Pancreas (tissue), 10 donors: ENCODE results near the gene CDH4. TPM values are rescaled to one million over a fixed set of nuclear protein-coding genes. Genes with fewer than 3 reads are reported as not detected.

Source experiments
- ATAC-seq, 4 donors: fragments of 200-7000 bp; cut with Tn5 transposase; one replicate each; pipeline versions ENCODE4 v1.8.0 to v1.9.1; 2020; ENCODE audit warnings: mild to moderate bottlenecking in 4 of 4, moderate library complexity in 4 of 4
- DNase-seq, 6 donors: peaks; one replicate each; pipeline ENCODE4 v3.0.0-alpha.2; 2020
- FAIRE-seq: peaks from 2 replicates; lab custom pipeline; 2012; peaks lifted over from hg19 to GRCh38; lab: Jason Lieb, UNC
- H3K27ac ChIP-seq, 4 donors: fragments of 200-600 bp; sonication (generic); 1 replicate in 3 of 4; 2 replicates in 1 of 4; pipeline versions ENCODE4 v1.5.0 to v1.8.0; 2020
- H3K27me3 ChIP-seq, 4 donors: fragments of 200-600 bp; one replicate each; pipeline ENCODE4 v1.8.0; 2021
- H3K36me3 ChIP-seq, 3 donors: fragments of 200-600 bp; sonication (generic) in 1 of 3; one replicate each; pipeline versions ENCODE4 v1.5.0 to v1.8.0; 2020 to 2021
- H3K4me1 ChIP-seq, 3 donors: fragments of 200-600 bp; one replicate each; pipeline ENCODE4 v1.8.0; 2021
- H3K4me3 ChIP-seq, 4 donors: fragments of 200-600 bp; sonication (generic) in 2 of 4; one replicate each; pipeline versions ENCODE4 v1.5.0 to v1.8.0; 2020 to 2021
- H3K9me3 ChIP-seq, 4 donors: fragments of 200-600 bp; one replicate each; pipeline ENCODE4 v1.8.0; 2021
- CTCF ChIP-seq, 4 donors: fragments of 200-600 bp; sonication (generic) in 3 of 4; IDR thresholded peaks; one replicate each; pipeline versions ENCODE4 v1.5.0 to v1.8.0; 2021; ENCODE audit warnings: antibody characterized with exemption in 4 of 4
- whole genome bisulfite sequencing, 2 donors: extraction: QIAGEN DNeasy Blood & Tissue Kit; methylation state at CpG; one replicate each; pipeline ENCODE4 v1.1.7; 2013; 5-methylcytosine and 5-hydroxymethylcytosine counted together
- intact Hi-C, 3 donors: fragments of 100-400 bp; cut with DNase I; formaldehyde crosslinking; loops; one replicate each; pipeline versions ENCODE4 v1.11.1 to v1.14.2; 2022
- polyA plus RNA-seq, 2 donors: library from polyadenylated mRNA; stranded (reverse); fragments of 200-250 nt; gene quantifications; one replicate each; pipeline ENCODE4 v1.2.3, GENCODE V29; 2013
- total RNA-seq, 6 donors: library from RNA; stranded (reverse); fragmentation: NEBNext Ultra II Directional in 4 of 6; extraction: Animal tissue kit (Norgen Biotek cat#: 25700) in 4 of 6; gene quantifications; one replicate each; pipeline versions ENCODE4 v1.2.1 to v1.2.4, GENCODE V29; 2021 to 2023
- donor health status: healthy with polysubstance abuse.
- donor health status: DM: no; HTN: no; CAD: no; lungs with moderate emphysema.
- donor health status: DM: no; HTN: no; CAD: no.
- donor health status: control.
- donor health status: control.
- donor health status: Bipolar disorder and iron deficiency.
- donor health status: DM: yes; HTN: yes; CAD: no.
- donor health status: DM: no; HTN: no; CAD: no.
- donor health status: DM: no; HTN: no; CAD: no.
- donor health status: DM: yes; HTN: yes; CAD: no.

CDH4 gene
- total and polyA plus RNA-seq, 8 donors = 0.04 to 1.4 (median 0.27) TPM

DNA sequence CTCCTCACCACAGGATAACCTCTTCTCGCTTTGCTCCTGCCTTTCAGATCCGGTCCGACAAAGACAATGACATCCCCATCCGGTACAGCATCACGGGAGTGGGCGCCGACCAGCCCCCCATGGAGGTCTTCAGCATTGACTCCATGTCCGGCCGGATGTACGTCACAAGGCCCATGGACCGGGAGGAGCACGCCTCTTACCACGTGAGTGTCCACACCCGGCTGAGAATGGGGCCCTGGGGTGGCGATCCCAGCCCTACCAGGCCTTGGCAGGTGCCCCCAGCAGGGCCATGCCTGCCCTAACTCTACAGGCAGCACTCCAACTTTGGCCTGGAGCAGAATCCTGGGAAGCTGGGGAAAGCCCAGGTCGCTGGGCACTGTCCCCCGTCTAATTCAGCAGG lies 592.6 kb downstream of the CDH4 start:
- DNase-seq = peak in 2 of 6 donors; percentile 28 to 41
- 76 to 89% methylated on average over 17 of the region's 17 CpGs for WGBS, 2 donors
- no peaks in the 10 kb centered on the region for H3K36me3 ChIP-seq

GRCh38 chr20:61845233-61845671 lies 593.2 kb downstream of the CDH4 start:
- H3K27me3 ChIP-seq = no peaks in the 10 kb centered on the region
- no peaks in the 10 kb centered on the region for H3K4me1 ChIP-seq
- WGBS, 2 donors = 48 to 51% methylated on average over 19 of the region's 19 CpGs
- DNase-seq (peak in 2 of 6 donors; percentile 36 to 40), ATAC-seq (no peak), FAIRE-seq (no peak)
- TF ChIP-seq CTCF (IDR thresholded peaks at IDR 0.05) = no peak
- H3K36me3 ChIP-seq = no peaks in the 10 kb centered on the region
- no peak overlapping the region for H3K27ac ChIP-seq
- H3K9me3 ChIP-seq = no peaks in the 10 kb centered on the region
- intact Hi-C loops = no loop called here
- no peak overlapping the region for H3K4me3 ChIP-seq

More for the DNA sequence above, 592.6 kb downstream of the CDH4 start:
- intact Hi-C loops = no loop called here
- no peak for TF ChIP-seq CTCF (IDR thresholded peaks at IDR 0.05)
- Histone ChIP-seq H3K9me3 (no peaks in the 10 kb centered on the region), H3K4me3 (no peak overlapping the region), H3K27me3 (no peaks in the 10 kb centered on the region), H3K27ac (no peak overlapping the region), H3K4me1 (no peaks in the 10 kb centered on the region)
- ATAC-seq (no peak), FAIRE-seq (no peak)

DNA sequence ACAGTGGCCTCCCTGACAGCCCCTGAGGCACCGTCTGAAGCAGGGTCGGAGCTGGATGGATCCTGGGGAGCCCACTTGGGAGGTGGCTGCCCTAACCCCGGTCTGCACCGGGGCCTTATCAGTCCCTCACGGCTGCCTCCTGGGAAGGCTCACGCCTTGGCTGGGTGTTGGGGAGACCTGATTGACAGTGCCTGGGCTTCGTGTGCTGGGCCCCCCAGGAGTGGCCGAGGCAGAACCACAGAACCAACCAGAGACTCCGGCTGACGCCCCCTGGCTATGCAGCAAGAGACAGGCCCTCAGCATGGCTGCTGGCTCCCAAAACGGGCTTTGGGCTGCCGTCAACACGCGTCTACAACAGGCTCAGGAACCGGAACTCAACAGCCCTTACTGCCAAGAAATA lies 594.0 kb downstream of the CDH4 start:
- H3K4me1 ChIP-seq = no peaks in the 10 kb centered on the region
- no peak overlapping the region for H3K27ac ChIP-seq
- no peak overlapping the region for H3K4me3 ChIP-seq
- FAIRE-seq (no peak), DNase-seq (peak in 2 of 6 donors; percentile 32 to 38), ATAC-seq (no peak)
- no peaks in the 10 kb centered on the region for H3K36me3 ChIP-seq
- no peaks in the 10 kb centered on the region for H3K27me3 ChIP-seq
- intact Hi-C loops = no loop called here
- no peak for TF ChIP-seq CTCF (IDR thresholded peaks at IDR 0.05)
- H3K9me3 ChIP-seq = no peaks in the 10 kb centered on the region
- WGBS, 2 donors = 61 to 73% methylated on average over 15 of the region's 15 CpGs

DNA sequence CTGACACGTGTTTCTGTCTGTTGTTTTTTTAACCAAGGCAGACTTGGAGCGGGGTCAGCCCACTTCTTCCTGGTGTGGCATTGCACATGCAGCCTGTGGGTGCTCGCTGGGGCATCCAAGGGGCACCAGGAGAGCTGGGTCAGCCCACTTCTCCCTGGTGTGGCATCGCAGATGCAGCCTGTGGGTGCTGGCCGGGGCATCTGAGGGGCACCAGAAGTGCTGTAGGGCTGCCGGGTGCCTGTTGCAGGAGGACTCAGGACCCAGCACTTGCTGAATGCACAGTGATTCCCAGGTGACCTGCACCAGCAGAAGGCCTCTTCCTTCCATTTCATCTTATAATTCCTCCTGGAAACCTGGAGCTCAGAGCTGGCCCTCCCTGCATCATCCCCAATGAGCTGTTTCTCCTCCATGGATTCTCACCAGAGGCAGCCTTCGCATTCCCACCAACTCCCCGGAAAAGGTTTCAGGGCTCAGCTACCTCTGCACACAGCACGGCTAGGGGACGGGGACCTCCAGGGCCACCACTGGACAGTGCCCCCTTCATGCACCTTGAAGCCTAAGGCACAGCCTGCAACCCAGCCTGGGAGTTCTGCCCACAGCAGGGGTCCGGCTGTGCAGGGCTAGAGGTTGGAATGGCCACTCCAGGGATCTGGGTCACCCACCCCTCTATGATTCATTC lies 594.8 kb downstream of the CDH4 start:
- TF ChIP-seq CTCF (IDR thresholded peaks at IDR 0.05) = no peak
- Histone ChIP-seq H3K36me3 (no peaks in the 10 kb centered on the region), H3K27ac (no peak overlapping the region), H3K4me1 (no peaks in the 10 kb centered on the region), H3K9me3 (no peaks in the 10 kb centered on the region), H3K4me3 (no peak overlapping the region), H3K27me3 (no peaks in the 10 kb centered on the region)
- DNase-seq = peak in 2 of 6 donors; percentile 22 to 42
- no peak for ATAC-seq
- FAIRE-seq = no peak
- intact Hi-C loops = no loop called here
- WGBS, 2 donors = 73 to 74% methylated on average over 11 of the region's 11 CpGs

- intact Hi-C loops = no loop called here
- Histone ChIP-seq H3K27me3 (no peaks in the 10 kb centered on the region), H3K4me1 (no peaks in the 10 kb centered on the region), H3K27ac (no peak overlapping the region), H3K36me3 (no peaks in the 10 kb centered on the region), H3K4me3 (no peak overlapping the region), H3K9me3 (no peaks in the 10 kb centered on the region)
- DNase-seq (no peak), FAIRE-seq (no peak), ATAC-seq (no peak)
- no peak for TF ChIP-seq CTCF (IDR thresholded peaks at IDR 0.05)
- whole genome bisulfite sequencing, 2 donors = 62 to 70% methylated on average over 10 of the region's 10 CpGs
Observed at GRCh38 chr20:61847420-61847748, 595.3 kb downstream of the CDH4 start.
